Bronchial epithelial cell (primary cell): ENCODE measurements around the gene REM1. TPM values are rescaled to one million over a fixed set of nuclear protein-coding genes. Genes with fewer than 3 reads are reported as not detected.

Source experiments
- DNase-seq: peaks from one replicate; pipeline ENCODE4 v3.0.0-alpha.2; 2010; ENCODE audit warnings: low read depth
- FAIRE-seq: peaks from 2 replicates; lab custom pipeline; 2011; peaks lifted over from hg19 to GRCh38; lab: Jason Lieb, UNC
- H3K27me3 ChIP-seq: 2 replicates; pipeline ENCODE4 v1.5.1; 2011; ENCODE audit warnings: low read length; ENCODE audit not compliant: control insufficient read depth, insufficient read depth
- H3K36me3 ChIP-seq: 2 replicates; pipeline ENCODE4 v1.5.1; 2011; ENCODE audit warnings: low read length; ENCODE audit not compliant: control insufficient read depth, insufficient read depth
- H3K4me3 ChIP-seq: 2 replicates; pipeline ENCODE4 v1.5.1; 2011; ENCODE audit warnings: mild to moderate bottlenecking, low read depth, low read length, control low read depth
- total RNA-seq: library from RNA; depleted of rRNA; stranded (reverse); fragments of >200 nt; gene quantifications from 2 replicates; pipeline ENCODE4 v1.2.1, GENCODE V29; 2014
- TF ChIP-seq, protein P1 (sequence below): IDR thresholded peaks from 2 replicates; pipeline ENCODE4 v1.5.1; 2011; ENCODE audit warnings: mild to moderate bottlenecking, moderate library complexity, low read length, control low read depth, inconsistent platforms; ENCODE audit not compliant: insufficient read depth, severe bottlenecking

Gene REM1
- total RNA-seq, 1 donor from 2014 or later, result not detected

DNA sequence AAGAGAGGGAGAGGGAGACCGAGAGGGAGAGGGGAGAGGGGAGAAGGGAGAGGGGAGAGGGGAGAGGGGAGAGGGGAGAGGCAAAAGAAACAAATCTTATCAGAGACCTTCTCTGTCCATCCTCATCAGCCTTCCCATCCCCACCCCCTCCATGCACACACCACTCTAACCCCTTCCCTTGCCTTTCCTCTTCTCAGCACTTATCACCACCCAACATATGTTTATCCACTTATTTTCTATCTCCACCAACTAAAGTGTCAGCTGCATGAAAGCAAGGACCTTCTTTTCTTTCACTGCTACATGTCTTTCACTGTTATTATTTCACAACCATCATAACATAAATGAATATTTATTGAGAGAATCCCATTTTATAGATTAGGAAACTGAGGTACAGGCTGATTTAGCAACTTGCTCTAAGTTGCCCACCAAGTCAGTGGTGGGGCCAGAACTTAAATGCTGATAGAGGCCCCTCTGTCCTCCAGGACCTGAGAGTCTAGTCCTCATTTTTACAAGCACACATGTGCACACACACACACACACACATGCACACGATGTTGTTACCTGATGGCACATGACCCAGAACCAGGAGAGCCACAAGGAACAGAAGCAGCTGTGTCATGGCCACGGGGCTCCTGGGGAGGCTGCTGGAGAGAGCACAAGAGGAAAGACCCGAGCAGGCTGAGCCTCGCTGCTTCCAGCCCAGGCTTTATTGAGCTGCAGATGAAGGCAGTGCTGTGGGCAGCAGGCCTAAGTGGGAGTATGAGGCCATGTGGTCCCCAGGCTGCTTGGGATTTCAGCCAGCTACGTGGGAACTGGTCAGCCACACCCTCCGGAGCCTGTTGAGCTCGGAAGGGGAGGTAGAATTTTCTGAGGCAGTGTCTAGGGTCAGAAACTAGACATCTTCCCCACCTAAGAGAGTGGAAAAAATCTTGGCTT lies 2.4 kb upstream of the REM1 start:
- Histone ChIP-seq H3K36me3 (no peaks in the 10 kb centered on the region), H3K27me3 (peaks cover 4% of the 10 kb centered on the region), H3K4me3 (no peak overlapping the region)
- TF ChIP-seq, protein P1, sequence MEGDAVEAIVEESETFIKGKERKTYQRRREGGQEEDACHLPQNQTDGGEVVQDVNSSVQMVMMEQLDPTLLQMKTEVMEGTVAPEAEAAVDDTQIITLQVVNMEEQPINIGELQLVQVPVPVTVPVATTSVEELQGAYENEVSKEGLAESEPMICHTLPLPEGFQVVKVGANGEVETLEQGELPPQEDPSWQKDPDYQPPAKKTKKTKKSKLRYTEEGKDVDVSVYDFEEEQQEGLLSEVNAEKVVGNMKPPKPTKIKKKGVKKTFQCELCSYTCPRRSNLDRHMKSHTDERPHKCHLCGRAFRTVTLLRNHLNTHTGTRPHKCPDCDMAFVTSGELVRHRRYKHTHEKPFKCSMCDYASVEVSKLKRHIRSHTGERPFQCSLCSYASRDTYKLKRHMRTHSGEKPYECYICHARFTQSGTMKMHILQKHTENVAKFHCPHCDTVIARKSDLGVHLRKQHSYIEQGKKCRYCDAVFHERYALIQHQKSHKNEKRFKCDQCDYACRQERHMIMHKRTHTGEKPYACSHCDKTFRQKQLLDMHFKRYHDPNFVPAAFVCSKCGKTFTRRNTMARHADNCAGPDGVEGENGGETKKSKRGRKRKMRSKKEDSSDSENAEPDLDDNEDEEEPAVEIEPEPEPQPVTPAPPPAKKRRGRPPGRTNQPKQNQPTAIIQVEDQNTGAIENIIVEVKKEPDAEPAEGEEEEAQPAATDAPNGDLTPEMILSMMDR, result no peak
- DNase-seq (no peak), FAIRE-seq (no peak)

DNA sequence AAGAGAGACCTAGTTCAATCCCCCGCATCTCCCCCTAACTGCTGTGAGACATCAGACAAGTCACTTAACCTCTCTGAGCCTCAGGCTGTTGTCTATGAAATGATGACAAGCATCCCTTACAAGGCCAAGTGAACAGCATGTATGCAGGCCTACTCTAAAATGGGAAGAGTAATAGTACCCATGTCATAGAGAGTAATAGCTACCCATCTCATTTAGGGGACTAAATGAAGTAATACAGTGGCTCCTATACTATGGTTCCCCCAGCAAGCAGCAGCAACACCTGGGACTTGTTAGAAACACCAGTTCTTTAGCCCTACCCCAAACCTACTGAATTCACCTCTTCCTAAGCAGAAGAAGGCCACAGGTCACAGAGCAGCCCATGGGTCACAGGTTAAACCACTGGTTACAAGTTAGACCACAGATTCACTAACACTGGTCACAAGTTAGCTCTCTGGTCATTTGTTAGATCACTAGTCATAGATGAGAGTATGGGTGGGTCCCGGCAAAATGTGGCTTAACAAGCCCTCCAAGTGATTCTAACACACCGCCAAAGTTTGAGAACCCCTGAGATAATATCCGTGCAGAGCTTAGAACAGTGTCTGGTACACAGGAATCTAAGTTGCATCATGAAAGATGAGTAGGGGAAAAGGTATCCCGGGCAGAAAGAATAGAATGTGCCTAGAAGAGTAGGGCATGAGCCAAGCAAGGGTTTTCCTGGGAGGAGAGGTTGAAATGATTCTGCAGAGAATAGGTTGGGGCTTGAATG lies 1.6 kb upstream of the REM1 start:
- H3K36me3 ChIP-seq, result no peaks in the 10 kb centered on the region
- no peak for DNase-seq
- no peak for FAIRE-seq
- peaks cover 4% of the 10 kb centered on the region for H3K27me3 ChIP-seq
- TF ChIP-seq, protein P1, result no peak
- no peak overlapping the region for H3K4me3 ChIP-seq

DNA sequence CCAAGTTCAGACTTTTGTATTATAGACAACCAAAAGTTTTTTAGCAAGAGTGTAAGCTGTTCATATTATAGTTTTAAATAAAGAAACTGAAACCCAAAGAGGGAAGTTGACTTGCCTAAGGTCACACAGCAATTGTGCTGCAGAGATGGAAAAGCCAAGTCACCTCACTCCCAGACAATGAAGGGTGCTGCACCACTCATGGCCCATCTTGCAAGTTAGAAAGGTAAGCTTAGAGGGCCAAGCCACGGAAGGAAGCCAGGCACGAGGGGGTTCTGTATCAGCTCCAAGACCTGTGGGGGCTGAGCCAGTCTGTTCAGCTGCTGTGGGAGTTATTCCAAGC lies 1.0 kb upstream of the REM1 start:
- H3K36me3 ChIP-seq, result no peaks in the 10 kb centered on the region
- TF ChIP-seq, protein P1, result no peak
- DNase-seq (no peak), FAIRE-seq (no peak)
- H3K4me3 ChIP-seq, result no peak overlapping the region
- peaks cover 4% of the 10 kb centered on the region for H3K27me3 ChIP-seq

DNA sequence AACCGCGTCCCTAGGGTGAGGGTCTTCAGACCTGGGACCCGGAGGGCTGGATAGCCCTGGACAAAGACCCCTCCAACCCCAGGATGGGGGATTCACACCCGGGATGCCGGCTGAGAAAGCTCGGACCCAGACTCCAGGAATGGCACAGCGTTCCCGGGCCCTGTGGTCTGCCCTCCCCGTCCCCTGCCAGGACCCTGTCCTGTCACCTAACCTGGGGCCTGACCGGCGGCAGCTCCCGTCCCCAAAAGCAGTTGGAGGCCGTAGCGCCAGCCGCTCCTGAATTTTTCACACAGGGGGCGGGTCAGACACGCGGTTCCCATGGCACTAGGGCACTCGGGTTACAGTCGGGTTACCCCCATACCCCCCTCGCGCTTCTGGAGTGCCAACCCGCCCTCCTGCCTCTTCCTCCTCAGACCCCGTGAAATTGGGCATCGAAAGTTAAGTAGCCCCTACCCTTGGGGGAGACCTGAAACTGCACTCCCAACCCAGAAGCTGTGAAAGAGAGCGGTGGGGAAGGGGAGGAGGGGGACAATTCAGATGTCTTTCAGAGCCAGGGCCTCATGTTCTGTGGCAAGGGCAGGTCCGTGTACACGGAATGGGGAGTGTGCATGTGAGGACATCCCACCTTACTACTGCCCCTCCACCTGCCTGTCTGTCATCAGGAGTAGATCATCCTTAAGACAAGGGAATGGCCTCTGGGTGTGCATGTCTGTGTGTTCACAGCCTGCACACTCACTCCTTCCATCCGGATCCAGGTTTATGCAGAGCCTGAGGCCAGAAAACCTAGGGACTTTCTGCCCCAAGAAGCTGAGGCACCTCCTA lies 595 bp downstream of the REM1 start:
- Histone ChIP-seq H3K27me3 (peaks cover 4% of the 10 kb centered on the region), H3K4me3 (no peak overlapping the region), H3K36me3 (no peaks in the 10 kb centered on the region)
- TF ChIP-seq, protein P1, result no peak
- FAIRE-seq, result no peak
- DNase-seq, result no peak

DNA sequence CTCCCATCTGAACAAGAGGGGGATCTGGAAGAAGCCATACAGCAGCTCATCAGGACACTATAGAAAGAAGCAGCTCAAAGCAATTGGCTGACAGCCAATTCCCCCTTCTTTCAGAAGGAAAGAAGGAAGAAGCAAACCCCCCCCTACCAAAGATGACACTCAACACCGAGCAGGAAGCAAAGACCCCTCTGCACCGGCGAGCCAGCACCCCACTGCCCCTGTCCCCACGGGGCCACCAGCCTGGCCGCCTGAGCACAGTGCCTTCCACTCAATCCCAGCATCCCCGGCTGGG lies 1.2 kb downstream of the REM1 start:
- no peaks in the 10 kb centered on the region for H3K36me3 ChIP-seq
- H3K4me3 ChIP-seq, result no peak overlapping the region
- TF ChIP-seq, protein P1, result no peak
- DNase-seq, result no peak
- H3K27me3 ChIP-seq, result peaks cover 4% of the 10 kb centered on the region
- no peak for FAIRE-seq
